Lung (tissue), 12 donors: Measurements from ENCODE around the gene NCAPG2. TPM values are rescaled to one million over a fixed set of nuclear protein-coding genes. Genes with fewer than 3 reads are reported as not detected.

Experiments
- ATAC-seq: fragments of 200-7000 bp; cut with Tn5 transposase; one replicate; pipeline ENCODE4 v1.9.1; 2020; ENCODE audit warnings: moderate number of reproducible peaks; ENCODE audit not compliant: insufficient read depth, low FRiP score
- DNase-seq, 3 donors: peaks; one replicate each; pipeline ENCODE4 v3.0.0-alpha.2; 2013 to 2017
- H3K27ac ChIP-seq, 2 donors: one replicate each; pipeline ENCODE4 v1.5.1; 2013; ENCODE audit warnings: mild to moderate bottlenecking in 2 of 2, moderate library complexity in 2 of 2, control low read depth in 1 of 2, inconsistent platforms in 1 of 2, low read depth in 1 of 2, low read length in 1 of 2
- H3K27me3 ChIP-seq, 3 donors: one replicate each; pipeline ENCODE4 v1.5.1; 2013; ENCODE audit warnings: low read length in 2 of 3; ENCODE audit not compliant: control insufficient read depth in 3 of 3, insufficient read depth in 3 of 3
- H3K36me3 ChIP-seq, 4 donors: one replicate each; pipeline ENCODE4 v1.5.1; 2013; ENCODE audit warnings: low read length in 4 of 4, mild to moderate bottlenecking in 1 of 4, moderate library complexity in 1 of 4; ENCODE audit not compliant: control insufficient read depth in 4 of 4, insufficient read depth in 4 of 4
- H3K4me1 ChIP-seq, 5 donors: one replicate each; pipeline ENCODE4 v1.5.1; 2013; ENCODE audit warnings: low read length in 5 of 5, mild to moderate bottlenecking in 2 of 5, moderate library complexity in 1 of 5; ENCODE audit not compliant: control insufficient read depth in 5 of 5, insufficient read depth in 5 of 5
- H3K4me3 ChIP-seq: one replicate; pipeline ENCODE4 v1.5.1; 2013; ENCODE audit warnings: mild to moderate bottlenecking, control low read depth, moderate library complexity
- H3K9ac ChIP-seq, 2 donors: one replicate each; pipeline ENCODE4 v1.5.1; 2013; ENCODE audit warnings: low read length in 2 of 2, control low read depth in 1 of 2; ENCODE audit not compliant: insufficient read depth in 1 of 2
- H3K9me3 ChIP-seq, 4 donors: one replicate each; pipeline ENCODE4 v1.5.1; 2013; ENCODE audit warnings: low read length in 3 of 4, mild to moderate bottlenecking in 1 of 4, moderate library complexity in 1 of 4; ENCODE audit not compliant: control insufficient read depth in 4 of 4, insufficient read depth in 3 of 4
- CTCF ChIP-seq: IDR thresholded peaks from 2 replicates; pipeline ENCODE4 v1.5.1; 2012; ENCODE audit warnings: mild to moderate bottlenecking; ENCODE audit errors: control extremely low read depth, extremely low read depth
- WGBS, 2 donors: extraction: QIAGEN DNeasy Blood & Tissue Kit; methylation state at CpG; one replicate each; pipeline ENCODE4 v1.1.7; 2013; 5-methylcytosine and 5-hydroxymethylcytosine counted together
- polyA plus RNA-seq, 2 donors: library from polyadenylated mRNA; stranded (reverse); fragments of 200-250 nt; gene quantifications; one replicate each; pipeline ENCODE4 v1.2.1, GENCODE V29; 2013
- total RNA-seq, 2 donors: library from RNA; depleted of rRNA in 1 of 2; stranded (reverse); fragments of >200 nt in 1 of 2; gene quantifications; one replicate each; pipeline ENCODE4 v1.2.1, GENCODE V29; 2014 to 2021
- donor health status: control.
- donor health status: control.
- donor health status: Bipolar disorder and iron deficiency.
- donor health status: healthy.
- donor health status: DM: yes; HTN: yes; CAD: no.

The NCAPG2 gene
- total and polyA plus RNA-seq, 4 donors = 2.1 to 13.5 (median 6.9) TPM

GRCh38 chr7:158596745-158597144 is 107.9 kb downstream of the NCAPG2 start:
- H3K36me3 ChIP-seq = no peaks in the 10 kb centered on the region
- H3K27ac ChIP-seq = no peak overlapping the region
- no peak for DNase-seq
- 96% methylated on average over 4 of the region's 4 CpGs for WGBS, 2 donors
- peaks cover 0 to 2% (median 0%) of the 10 kb centered on the region in 3 donors for H3K27me3 ChIP-seq
- no peaks in the 10 kb centered on the region for H3K4me1 ChIP-seq
- no peak for ATAC-seq
- H3K4me3 ChIP-seq = no peak overlapping the region
- no peak overlapping the region for H3K9ac ChIP-seq
- peaks cover 0 to 13% (median 4%) of the 10 kb centered on the region in 4 donors for H3K9me3 ChIP-seq
- no peak for TF ChIP-seq CTCF

- 94 to 98% methylated on average over 4 of the region's 4 CpGs for WGBS, 2 donors
- Histone ChIP-seq H3K9me3 (peaks cover 0 to 13% (median 4%) of the 10 kb centered on the region in 4 donors), H3K9ac (no peak overlapping the region), H3K4me1 (no peaks in the 10 kb centered on the region), H3K4me3 (no peak overlapping the region), H3K27ac (no peak overlapping the region), H3K36me3 (no peaks in the 10 kb centered on the region), H3K27me3 (peaks cover 0 to 2% (median 0%) of the 10 kb centered on the region in 3 donors)
- DNase-seq (no peak), ATAC-seq (no peak)
- no peak for TF ChIP-seq CTCF
Observed at GRCh38 chr7:158596309-158596708, 108.3 kb downstream of the NCAPG2 start.

- DNase-seq = peak in 1 of 3 donors; percentile 37
- Histone ChIP-seq H3K4me1 (no peaks in the 10 kb centered on the region), H3K9ac (no peak overlapping the region), H3K4me3 (no peak overlapping the region), H3K27ac (no peak overlapping the region), H3K9me3 (peaks cover 0 to 14% (median 4%) of the 10 kb centered on the region in 4 donors), H3K36me3 (no peaks in the 10 kb centered on the region), H3K27me3 (peaks cover 0 to 5% (median 0%) of the 10 kb centered on the region in 3 donors)
- ATAC-seq = no peak
- TF ChIP-seq CTCF = no peak
- WGBS, 2 donors = 69 to 72% methylated on average over 3 of the region's 3 CpGs
Observed at GRCh38 chr7:158595068-158595467, 109.5 kb downstream of the NCAPG2 start.

- DNase-seq (no peak), ATAC-seq (no peak)
- H3K36me3 ChIP-seq = no peaks in the 10 kb centered on the region
- H3K27me3 ChIP-seq = peaks cover 0 to 15% (median 0%) of the 10 kb centered on the region in 3 donors
- no peak overlapping the region for H3K27ac ChIP-seq
- WGBS, 2 donors = 91 to 96% methylated on average over 1 of the region's 1 CpG
- peaks cover 0 to 16% (median 4%) of the 10 kb centered on the region in 4 donors for H3K9me3 ChIP-seq
- no peak overlapping the region for H3K9ac ChIP-seq
- no peak for TF ChIP-seq CTCF
- no peaks in the 10 kb centered on the region for H3K4me1 ChIP-seq
- no peak overlapping the region for H3K4me3 ChIP-seq
Observed at GRCh38 chr7:158592541-158592940, 112.1 kb downstream of the NCAPG2 start.
